ENCODE measurements around the gene UNK. TPM values are rescaled to one million over a fixed set of nuclear protein-coding genes. Genes with fewer than 3 reads are reported as not detected.
A peak's percentile ranks its signal among the peaks of the same experiment; 100 is the strongest.

Gene UNK
- polyA plus RNA-seq, 2 of the 4 experiments (the other 2 are of a cell fraction) = 27.0 to 34.5 TPM

- TF ChIP-seq PHF8 (IDR thresholded peaks at IDR 0.05; ENCODE audit: borderline replicate concordance, low read depth) (peak; percentile 78), CEBPB (IDR thresholded peaks at IDR 0.05) (no peak), E2F6 (IDR thresholded peaks at IDR 0.05; ENCODE audit: borderline replicate concordance, low read depth) (peak; percentile 64; the same call in 1 of the 2 replicates), ATOH8 (CRISPR knock-in tag; IDR thresholded peaks at IDR 0.05; ENCODE audit: low read depth) (no peak), SMC3 (IDR thresholded peaks at IDR 0.05) (peak; percentile 71), RCOR1 (IDR thresholded peaks at IDR 0.05; ENCODE audit: low read depth, low read length) (0 out of 2 replicates have a peak, but pooled peaks have one; percentile 3), MAFK (IDR thresholded peaks at IDR 0.05; ENCODE audit: partially characterized antibody) (no peak), HEYL (CRISPR knock-in tag; IDR thresholded peaks at IDR 0.05) (no peak), ZFP36 (IDR thresholded peaks at IDR 0.05; ENCODE audit: borderline replicate concordance, partially characterized antibody) (no peak), ESRRA (IDR thresholded peaks at IDR 0.05; ENCODE audit: borderline replicate concordance, low read length) (no peak), HOXA7 (CRISPR knock-in tag; IDR thresholded peaks at IDR 0.05) (no peak), RARB (CRISPR knock-in tag; IDR thresholded peaks at IDR 0.05) (no peak), NFE2L2 (conservative IDR thresholded peaks at IDR 0.05; ENCODE audit: low read length) (no peak), KDM1A (IDR thresholded peaks at IDR 0.05; ENCODE audit: low read depth) (no peak), ELK1 (IDR thresholded peaks at IDR 0.05; ENCODE audit: low read depth, low read length) (no peak), ZNF302 (CRISPR knock-in tag; IDR thresholded peaks at IDR 0.05) (no peak), MAX (IDR thresholded peaks at IDR 0.05) (peak; percentile 86), RNF2 (IDR thresholded peaks at IDR 0.05; ENCODE audit: borderline replicate concordance, low read depth) (no peak), KDM5A (IDR thresholded peaks at IDR 0.05) (0 out of 2 replicates have a peak, but pooled peaks have one; percentile 13), TP53 (CRISPR knock-in tag; IDR thresholded peaks at IDR 0.05) (no peak), CBX8 (IDR thresholded peaks at IDR 0.05) (no peak), HDAC2 (IDR thresholded peaks at IDR 0.05) (no peak), REST (IDR thresholded peaks at IDR 0.05) (no peak), JUN (IDR thresholded peaks at IDR 0.05) (peak; percentile 62; a peak in 2 of 5 replicates), CBX2 (IDR thresholded peaks at IDR 0.05; ENCODE audit: borderline replicate concordance, low read depth) (no peak), POLR2A (IDR thresholded peaks at IDR 0.05; ENCODE audit: low read length) (peak; percentile 71), HES2 (IDR thresholded peaks at IDR 0.05) (no peak)
Observed at GRCh38 chr17:75764711-75765421, 19.7 kb upstream of the UNK start, which contains the start of gene GALK1 (continued).
